ENCODE data around the gene FAM174A.

- TF ChIP-seq, protein P1, sequence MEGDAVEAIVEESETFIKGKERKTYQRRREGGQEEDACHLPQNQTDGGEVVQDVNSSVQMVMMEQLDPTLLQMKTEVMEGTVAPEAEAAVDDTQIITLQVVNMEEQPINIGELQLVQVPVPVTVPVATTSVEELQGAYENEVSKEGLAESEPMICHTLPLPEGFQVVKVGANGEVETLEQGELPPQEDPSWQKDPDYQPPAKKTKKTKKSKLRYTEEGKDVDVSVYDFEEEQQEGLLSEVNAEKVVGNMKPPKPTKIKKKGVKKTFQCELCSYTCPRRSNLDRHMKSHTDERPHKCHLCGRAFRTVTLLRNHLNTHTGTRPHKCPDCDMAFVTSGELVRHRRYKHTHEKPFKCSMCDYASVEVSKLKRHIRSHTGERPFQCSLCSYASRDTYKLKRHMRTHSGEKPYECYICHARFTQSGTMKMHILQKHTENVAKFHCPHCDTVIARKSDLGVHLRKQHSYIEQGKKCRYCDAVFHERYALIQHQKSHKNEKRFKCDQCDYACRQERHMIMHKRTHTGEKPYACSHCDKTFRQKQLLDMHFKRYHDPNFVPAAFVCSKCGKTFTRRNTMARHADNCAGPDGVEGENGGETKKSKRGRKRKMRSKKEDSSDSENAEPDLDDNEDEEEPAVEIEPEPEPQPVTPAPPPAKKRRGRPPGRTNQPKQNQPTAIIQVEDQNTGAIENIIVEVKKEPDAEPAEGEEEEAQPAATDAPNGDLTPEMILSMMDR (IDR thresholded peaks at IDR 0.05), result no peak
- no peak for TF ChIP-seq POLR2A (IDR thresholded peaks at IDR 0.05)
These were observed 39.5 kb downstream of the FAM174A start for GRCh38 chr5:100574716-100575115.

Data from right lobe of liver (tissue), 4 donors.